GM10847 (cell line): Measurements from ENCODE around the gene AGFG1.

Source experiments
- POLR2A ChIP-seq: IDR thresholded peaks from 2 replicates; pipeline ENCODE4 v1.6.1; 2011; ENCODE audit not compliant: insufficient read length; ENCODE audit errors: extremely low read depth

The AGFG1 gene

GRCh38 chr2:227454323-227454860 is 17.6 kb upstream of the AGFG1 start:
- TF ChIP-seq POLR2A = no peak

- no peak for TF ChIP-seq POLR2A
Measured at GRCh38 chr2:227455200-227455599, 16.8 kb upstream of the AGFG1 start.

- no peak for TF ChIP-seq POLR2A
Measured at GRCh38 chr2:227456102-227456501, 15.9 kb upstream of the AGFG1 start.

GRCh38 chr2:227456772-227457171 is 15.2 kb upstream of the AGFG1 start:
- no peak for TF ChIP-seq POLR2A

- TF ChIP-seq POLR2A = no peak
Measured at GRCh38 chr2:227460070-227460485, 11.9 kb upstream of the AGFG1 start.

GRCh38 chr2:227460833-227461232 is 11.1 kb upstream of the AGFG1 start:
- TF ChIP-seq POLR2A = no peak

- TF ChIP-seq POLR2A = no peak
Measured at GRCh38 chr2:227461811-227462461, 10.0 kb upstream of the AGFG1 start.

GRCh38 chr2:227462462-227462951 is 9.4 kb upstream of the AGFG1 start:
- no peak for TF ChIP-seq POLR2A

- no peak for TF ChIP-seq POLR2A
Measured at GRCh38 chr2:227462972-227463931, 8.7 kb upstream of the AGFG1 start.

GRCh38 chr2:227464361-227464760 is 7.6 kb upstream of the AGFG1 start:
- TF ChIP-seq POLR2A = no peak

- TF ChIP-seq POLR2A = no peak
Measured at GRCh38 chr2:227464851-227465250, 7.1 kb upstream of the AGFG1 start.

GRCh38 chr2:227466887-227467600 is 4.9 kb upstream of the AGFG1 start:
- no peak for TF ChIP-seq POLR2A

- TF ChIP-seq POLR2A = no peak
Measured at GRCh38 chr2:227471412-227471811, 544 bp upstream of the AGFG1 start.

GRCh38 chr2:227472265-227473121 is 537 bp downstream of the AGFG1 start:
- TF ChIP-seq POLR2A = no peak
